ENCODE measurements around the gene TSPO2. TPM values are rescaled to one million over a fixed set of nuclear protein-coding genes. Genes with fewer than 3 reads are reported as not detected.

Gene TSPO2
- total and polyA plus RNA-seq, 2 donors (not counting 1 experiment from before 2014, with no cell fraction given) = not detected

DNA sequence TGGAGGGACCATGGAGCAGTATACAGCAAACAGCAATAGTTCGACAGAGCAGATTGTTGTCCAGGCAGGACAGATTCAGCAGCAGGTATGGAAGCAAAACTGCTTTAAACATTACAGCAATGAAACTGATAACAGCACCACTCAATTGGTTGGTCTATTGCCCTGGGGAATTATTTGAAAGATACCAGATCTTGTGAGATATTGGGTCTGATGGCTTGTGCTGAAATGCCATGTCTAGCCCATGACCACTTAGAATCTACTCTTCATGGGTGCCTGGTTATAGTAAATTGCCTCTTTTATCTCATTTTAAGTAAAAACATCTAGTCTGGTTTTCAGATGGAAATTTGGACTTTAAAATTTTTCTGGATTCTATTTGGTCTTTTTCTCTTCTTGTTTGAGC lies 36.8 kb downstream of the TSPO2 start:
- Histone ChIP-seq H2AFZ (ENCODE audit: low read length) (no peak overlapping the region), H3K4me3 (replicated peaks in 1 of 4; ENCODE audit: control extremely low read depth in 1 of 4, insufficient read depth in 1 of 4, low read depth in 3 of 4, low read length in 4 of 4) (no peak overlapping the region), H3K79me2 (ENCODE audit: control insufficient read depth, insufficient read depth, low read length) (peaks cover 55% of the 10 kb centered on the region), H3K36me3 (ENCODE audit: control insufficient read depth, insufficient read depth, low read length) (peaks cover 8% of the 10 kb centered on the region), H3K27me3 (ENCODE audit: control insufficient read depth, insufficient read depth, low read length) (no peaks in the 10 kb centered on the region), H3K4me1 (ENCODE audit: control insufficient read depth, extremely low read depth, insufficient read depth, low read length) (peaks cover 3% of the 10 kb centered on the region), H3K9ac (ENCODE audit: insufficient read depth, low read length) (no peak overlapping the region), H4K20me1 (ENCODE audit: control insufficient read depth, extremely low read depth, insufficient read depth, low read length) (no peaks in the 10 kb centered on the region), H3K4me2 (ENCODE audit: extremely low read depth, insufficient read depth, low read length) (no peak overlapping the region), H3K9me3 (ENCODE audit: control insufficient read depth, insufficient read depth, low read depth, low read length) (no peaks in the 10 kb centered on the region), H3K27ac (ENCODE audit: insufficient read depth, low read length) (no peak overlapping the region)
- TF ChIP-seq, protein P1, sequence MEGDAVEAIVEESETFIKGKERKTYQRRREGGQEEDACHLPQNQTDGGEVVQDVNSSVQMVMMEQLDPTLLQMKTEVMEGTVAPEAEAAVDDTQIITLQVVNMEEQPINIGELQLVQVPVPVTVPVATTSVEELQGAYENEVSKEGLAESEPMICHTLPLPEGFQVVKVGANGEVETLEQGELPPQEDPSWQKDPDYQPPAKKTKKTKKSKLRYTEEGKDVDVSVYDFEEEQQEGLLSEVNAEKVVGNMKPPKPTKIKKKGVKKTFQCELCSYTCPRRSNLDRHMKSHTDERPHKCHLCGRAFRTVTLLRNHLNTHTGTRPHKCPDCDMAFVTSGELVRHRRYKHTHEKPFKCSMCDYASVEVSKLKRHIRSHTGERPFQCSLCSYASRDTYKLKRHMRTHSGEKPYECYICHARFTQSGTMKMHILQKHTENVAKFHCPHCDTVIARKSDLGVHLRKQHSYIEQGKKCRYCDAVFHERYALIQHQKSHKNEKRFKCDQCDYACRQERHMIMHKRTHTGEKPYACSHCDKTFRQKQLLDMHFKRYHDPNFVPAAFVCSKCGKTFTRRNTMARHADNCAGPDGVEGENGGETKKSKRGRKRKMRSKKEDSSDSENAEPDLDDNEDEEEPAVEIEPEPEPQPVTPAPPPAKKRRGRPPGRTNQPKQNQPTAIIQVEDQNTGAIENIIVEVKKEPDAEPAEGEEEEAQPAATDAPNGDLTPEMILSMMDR (conservative IDR thresholded peaks at IDR 0.05 in 1 of 2, IDR thresholded peaks at IDR 0.05 in 1 of 2; ENCODE audit: low read depth in 1 of 2, low read length in 2 of 2) = no peak
- no peak for TF ChIP-seq EZH2 (IDR thresholded peaks at IDR 0.05; ENCODE audit: low read length, missing control alignments)
- no peak for DNase-seq (ENCODE audit: low read depth in 2 of 2)

DNA sequence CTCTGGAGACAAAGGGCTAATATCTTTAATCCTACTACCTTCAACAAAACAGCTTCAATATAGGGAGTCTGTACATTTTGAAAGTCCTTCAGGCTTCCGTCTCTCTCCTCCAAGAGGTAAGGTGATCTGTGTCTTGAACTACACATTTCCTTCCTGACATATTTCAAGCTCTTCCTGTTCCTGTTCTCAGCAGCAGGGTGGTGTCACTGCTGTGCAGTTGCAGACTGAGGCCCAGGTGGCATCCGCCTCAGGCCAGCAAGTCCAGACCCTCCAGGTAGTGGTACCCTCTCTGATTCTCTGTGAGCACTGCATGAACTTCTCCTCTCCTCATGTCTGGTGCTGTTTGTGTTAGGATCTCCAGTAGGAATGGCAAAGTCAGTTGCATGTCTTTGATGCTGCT lies 38.4 kb downstream of the TSPO2 start:
- H3K4me3 ChIP-seq (replicated peaks in 1 of 4; ENCODE audit: control extremely low read depth in 1 of 4, insufficient read depth in 1 of 4, low read depth in 3 of 4, low read length in 4 of 4) = no peak overlapping the region
- H3K79me2 ChIP-seq (ENCODE audit: control insufficient read depth, insufficient read depth, low read length) = peaks cover 40% of the 10 kb centered on the region
- peaks cover 10% of the 10 kb centered on the region for H3K36me3 ChIP-seq (ENCODE audit: control insufficient read depth, insufficient read depth, low read length)
- no peak overlapping the region for H3K4me2 ChIP-seq (ENCODE audit: extremely low read depth, insufficient read depth, low read length)
- H3K9me3 ChIP-seq (ENCODE audit: control insufficient read depth, insufficient read depth, low read depth, low read length) = no peaks in the 10 kb centered on the region
- H3K27me3 ChIP-seq (ENCODE audit: control insufficient read depth, insufficient read depth, low read length) = no peaks in the 10 kb centered on the region
- TF ChIP-seq, protein P1 (conservative IDR thresholded peaks at IDR 0.05 in 1 of 2, IDR thresholded peaks at IDR 0.05 in 1 of 2; ENCODE audit: low read depth in 1 of 2, low read length in 2 of 2) = no peak
- no peak for TF ChIP-seq EZH2 (IDR thresholded peaks at IDR 0.05; ENCODE audit: low read length, missing control alignments)
- H3K4me1 ChIP-seq (ENCODE audit: control insufficient read depth, extremely low read depth, insufficient read depth, low read length) = no peaks in the 10 kb centered on the region
- DNase-seq (ENCODE audit: low read depth in 2 of 2) = no peak
- H4K20me1 ChIP-seq (ENCODE audit: control insufficient read depth, extremely low read depth, insufficient read depth, low read length) = no peaks in the 10 kb centered on the region
- no peak overlapping the region for H3K27ac ChIP-seq (ENCODE audit: insufficient read depth, low read length)
- H3K9ac ChIP-seq (ENCODE audit: insufficient read depth, low read length) = no peak overlapping the region
- H2AFZ ChIP-seq (ENCODE audit: low read length) = no peak overlapping the region

DNA sequence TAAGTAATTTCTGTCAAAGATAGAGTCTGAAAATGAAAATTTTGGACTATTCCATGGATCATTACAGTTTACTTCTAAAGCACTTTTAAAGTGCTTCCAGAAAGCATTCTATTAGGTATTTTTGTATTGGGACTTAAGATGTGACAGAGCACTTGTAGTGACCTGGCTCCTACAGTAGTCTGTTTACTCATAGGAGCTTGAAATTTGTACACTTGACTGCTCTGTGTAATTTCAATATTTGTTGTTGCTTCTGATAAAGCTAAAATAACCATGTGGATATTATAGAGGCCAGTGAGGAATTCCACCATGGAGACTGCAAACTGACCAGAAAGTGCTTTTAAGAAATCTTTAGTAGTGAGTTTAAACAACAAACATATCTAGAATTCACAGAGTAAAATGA lies 40.8 kb downstream of the TSPO2 start:
- Histone ChIP-seq H3K4me2 (ENCODE audit: extremely low read depth, insufficient read depth, low read length) (no peak overlapping the region), H3K36me3 (ENCODE audit: control insufficient read depth, insufficient read depth, low read length) (peaks cover 10% of the 10 kb centered on the region), H2AFZ (ENCODE audit: low read length) (no peak overlapping the region), H3K9me3 (ENCODE audit: control insufficient read depth, insufficient read depth, low read depth, low read length) (no peaks in the 10 kb centered on the region), H3K4me3 (replicated peaks in 1 of 4; ENCODE audit: control extremely low read depth in 1 of 4, insufficient read depth in 1 of 4, low read depth in 3 of 4, low read length in 4 of 4) (no peak overlapping the region), H3K27ac (ENCODE audit: insufficient read depth, low read length) (no peak overlapping the region), H3K27me3 (ENCODE audit: control insufficient read depth, insufficient read depth, low read length) (no peaks in the 10 kb centered on the region), H4K20me1 (ENCODE audit: control insufficient read depth, extremely low read depth, insufficient read depth, low read length) (no peaks in the 10 kb centered on the region), H3K4me1 (ENCODE audit: control insufficient read depth, extremely low read depth, insufficient read depth, low read length) (no peaks in the 10 kb centered on the region), H3K9ac (ENCODE audit: insufficient read depth, low read length) (no peak overlapping the region), H3K79me2 (ENCODE audit: control insufficient read depth, insufficient read depth, low read length) (peaks cover 16% of the 10 kb centered on the region)
- no peak for DNase-seq (ENCODE audit: low read depth in 2 of 2)
- TF ChIP-seq EZH2 (IDR thresholded peaks at IDR 0.05; ENCODE audit: low read length, missing control alignments) = no peak
- TF ChIP-seq, protein P1 (conservative IDR thresholded peaks at IDR 0.05 in 1 of 2, IDR thresholded peaks at IDR 0.05 in 1 of 2; ENCODE audit: low read depth in 1 of 2, low read length in 2 of 2) = no peak
